Gastrocnemius medialis (tissue), 4 donors: ENCODE results near the gene SPRYD3.

ENCODE experiments used
- CTCF ChIP-seq, 5 experiments: fragments of 450-650 bp in 3 of 5; fragments of 200-600 bp in 2 of 5; sonication (generic) in 2 of 5; IDR thresholded peaks in 4 of 5; conservative IDR thresholded peaks in 1 of 5; 1 replicate in 4 of 5; 2 replicates in 1 of 5; pipeline ENCODE4 v1.5.1; 2016 to 2019; ENCODE audit warnings: antibody characterized with exemption in 5 of 5, mild to moderate bottlenecking in 3 of 5, moderate library complexity in 3 of 5
- POLR2A ChIP-seq, 2 donors: fragments of 450-650 bp; IDR thresholded peaks; one replicate each; pipeline ENCODE4 v1.6.1; 2017; ENCODE audit warnings: antibody characterized with exemption in 2 of 2, mild to moderate bottlenecking in 2 of 2, moderate library complexity in 2 of 2

DNA sequence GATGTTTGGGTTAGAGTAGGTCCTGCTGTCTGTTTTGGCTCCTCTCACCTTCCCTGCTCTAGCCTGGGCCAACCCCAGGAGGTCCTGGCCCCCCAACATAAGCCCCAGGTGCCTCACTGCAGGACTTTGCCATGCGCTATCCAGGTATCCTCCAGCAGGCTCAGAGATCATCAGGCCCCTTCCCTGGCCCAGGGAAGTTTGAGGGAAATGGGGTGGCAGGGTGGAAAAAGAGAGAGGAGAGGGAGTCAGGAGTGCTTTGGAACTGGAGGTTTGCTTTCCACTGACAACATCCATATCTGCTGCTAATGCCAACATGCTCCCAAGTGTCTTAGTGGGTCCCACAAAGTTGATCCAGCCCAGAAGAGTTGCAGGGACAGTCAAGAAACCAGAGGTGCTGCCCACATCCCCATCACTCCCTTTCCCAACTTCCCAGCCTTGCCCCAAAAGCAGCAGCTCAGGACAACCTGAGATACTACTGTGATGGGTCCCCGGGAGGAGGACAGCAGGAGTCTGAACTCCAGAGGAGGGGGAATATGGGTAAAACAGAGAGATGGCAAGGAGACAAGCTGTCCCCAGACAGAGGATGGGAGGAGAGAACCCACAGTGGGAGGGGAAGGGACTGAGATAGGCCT lies 28.6 kb downstream of the SPRYD3 start:
- TF ChIP-seq POLR2A (IDR thresholded peaks at IDR 0.05) (no peak), CTCF (IDR thresholded peaks at IDR 0.05 in 4 of 5, conservative IDR thresholded peaks at IDR 0.05 in 1 of 5) (no peak)
